ENCODE measurements around the gene AK5.

The AK5 gene

DNA sequence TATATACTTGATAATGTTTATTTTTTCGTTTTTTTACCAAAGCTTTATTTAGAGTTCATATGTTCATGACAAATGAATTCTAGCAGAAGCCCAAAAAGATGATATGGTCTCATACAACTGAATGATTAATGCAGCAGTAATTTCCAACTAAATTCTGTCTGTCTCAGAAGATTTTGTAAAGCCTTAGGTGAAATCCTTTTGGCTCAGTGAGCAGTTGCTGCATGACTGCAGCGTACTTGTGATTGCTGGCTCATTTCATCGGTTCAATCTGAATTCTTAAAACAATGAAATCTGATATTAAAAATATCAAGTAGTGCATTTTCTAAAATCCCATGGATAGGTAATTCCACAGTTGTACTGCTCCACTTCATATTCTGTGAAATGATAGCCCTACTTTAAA, 73.2 kb downstream of the AK5 start:
- DNase-seq, result no peak

DNA sequence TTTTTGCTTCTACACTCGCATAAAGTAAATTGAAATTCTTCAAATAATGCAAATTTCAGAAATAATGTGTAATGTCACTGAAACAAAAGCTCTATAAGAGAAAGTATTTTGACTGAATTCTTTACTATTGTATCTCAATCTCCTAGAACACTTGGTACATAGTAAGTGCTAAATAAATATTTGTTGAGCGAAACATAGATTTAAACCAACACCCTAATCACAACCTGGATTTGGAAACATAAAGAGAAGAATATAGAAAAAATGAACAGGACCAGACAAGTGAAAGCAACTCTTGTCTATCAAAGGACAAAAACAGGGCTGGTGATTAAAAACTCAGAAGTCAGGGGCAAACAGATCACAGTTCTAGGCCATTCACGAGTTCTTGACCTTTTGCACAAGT, 74.3 kb downstream of the AK5 start:
- DNase-seq, result no peak

DNA sequence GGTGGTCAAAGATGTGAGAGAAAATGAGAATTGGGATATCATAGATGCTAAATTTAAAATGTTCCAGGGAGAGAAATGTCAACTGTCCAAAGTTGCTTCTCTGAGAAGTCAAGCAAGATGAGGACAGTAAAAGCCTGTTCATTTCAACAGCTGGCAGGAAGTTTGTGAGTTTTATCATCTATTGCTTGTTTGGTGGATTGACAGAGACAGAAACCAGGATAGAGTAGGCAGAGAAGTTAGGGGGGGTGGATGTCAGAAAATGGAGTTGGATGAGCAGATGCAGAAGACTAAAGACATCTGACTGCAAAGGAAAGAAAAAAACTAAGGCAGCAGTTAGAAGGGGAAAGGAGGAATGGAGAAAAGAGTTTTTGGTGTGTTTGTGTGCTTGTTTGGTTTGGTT, 78.4 kb downstream of the AK5 start:
- DNase-seq, result no peak

DNA sequence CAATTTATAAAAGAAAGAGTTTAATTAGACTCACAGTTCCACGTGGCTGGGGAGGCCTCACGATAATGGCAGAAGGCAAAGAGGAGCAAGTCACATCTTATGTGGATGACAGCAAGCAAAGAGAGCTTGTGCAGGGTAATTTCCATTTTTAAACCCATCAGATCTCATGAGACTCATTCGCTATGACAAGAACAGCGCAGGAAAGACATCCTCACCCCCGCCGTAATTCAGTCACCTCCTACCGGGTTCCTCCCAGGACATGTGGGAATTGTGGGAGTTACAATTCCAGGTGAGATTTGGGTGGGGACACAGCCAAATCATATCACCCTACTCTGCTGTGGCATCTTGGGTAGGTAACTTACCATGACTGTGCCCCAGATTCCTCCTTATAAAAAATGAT, 79.8 kb downstream of the AK5 start:
- no peak for DNase-seq

DNA sequence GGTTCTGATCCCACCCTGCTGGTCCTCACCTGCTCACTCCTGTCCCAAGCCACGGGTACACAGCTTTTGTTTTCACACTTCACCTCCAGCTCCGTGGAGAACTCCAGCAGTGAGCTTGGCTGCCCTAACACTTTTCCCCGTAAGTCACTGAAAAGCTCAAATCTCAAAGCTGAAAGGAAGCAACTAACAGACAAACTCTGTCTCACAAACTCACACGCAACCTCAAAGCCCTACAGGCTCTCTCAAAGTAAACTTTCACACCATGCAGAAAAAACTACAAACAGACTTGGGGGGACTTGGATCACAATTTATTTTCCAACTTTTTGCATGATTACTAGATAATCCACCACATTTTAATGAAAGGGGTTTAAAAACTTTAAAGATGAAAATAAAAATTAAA, 88.3 kb downstream of the AK5 start:
- DNase-seq, result no peak

DNA sequence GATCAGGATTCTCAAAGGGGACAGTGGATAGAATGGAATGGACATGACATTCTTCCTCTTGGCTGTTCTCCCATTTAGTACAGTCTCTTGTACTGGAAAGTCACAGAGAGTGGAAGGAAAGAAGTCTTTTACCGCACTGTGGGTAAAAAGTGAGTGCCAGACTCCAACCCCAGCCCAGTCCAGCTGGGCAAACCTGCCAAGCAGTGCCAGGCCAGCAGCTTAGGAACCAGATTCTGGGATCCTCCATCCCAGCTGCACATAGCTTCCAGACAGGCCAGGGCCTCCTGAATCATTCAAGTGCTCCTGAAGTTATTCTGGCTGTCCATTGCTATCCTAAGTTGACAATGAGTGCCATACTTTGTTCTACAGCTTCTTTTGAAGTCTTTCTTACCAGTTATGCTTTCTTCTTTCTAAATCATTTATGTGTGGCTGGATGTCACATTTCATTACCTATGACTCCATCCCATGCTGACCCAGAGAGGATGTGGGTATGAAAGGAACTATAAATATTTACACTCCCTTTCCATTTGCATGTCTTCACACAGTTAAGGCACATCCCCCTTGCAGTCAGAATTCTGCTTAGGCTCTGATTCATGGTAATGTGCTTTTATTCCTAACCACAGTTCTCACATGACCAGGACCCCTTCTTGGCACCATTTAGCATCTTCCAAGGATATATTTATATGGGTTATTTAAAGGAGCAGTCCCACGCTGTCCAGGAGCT, 88.9 kb downstream of the AK5 start:
- no peak for DNase-seq

DNA sequence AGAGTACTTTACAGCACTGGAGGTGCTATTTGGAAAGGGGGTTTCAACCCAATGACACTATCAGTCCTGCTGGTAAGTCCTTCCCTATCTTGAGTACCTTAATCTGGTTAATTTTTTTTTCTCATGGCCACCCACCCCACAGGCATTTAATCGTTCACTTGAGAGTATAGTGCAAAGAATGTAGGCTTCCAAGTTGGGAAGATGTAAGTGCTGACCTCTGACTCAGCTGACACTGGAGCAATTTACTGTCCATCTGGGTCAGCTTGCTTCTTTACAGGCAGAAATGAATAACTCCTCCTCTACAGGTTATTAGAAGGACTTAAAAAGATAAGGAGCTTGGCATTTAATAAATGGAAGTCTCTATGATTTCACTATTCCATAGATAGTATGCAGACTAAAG, 89.6 kb downstream of the AK5 start:
- no peak for DNase-seq

DNA sequence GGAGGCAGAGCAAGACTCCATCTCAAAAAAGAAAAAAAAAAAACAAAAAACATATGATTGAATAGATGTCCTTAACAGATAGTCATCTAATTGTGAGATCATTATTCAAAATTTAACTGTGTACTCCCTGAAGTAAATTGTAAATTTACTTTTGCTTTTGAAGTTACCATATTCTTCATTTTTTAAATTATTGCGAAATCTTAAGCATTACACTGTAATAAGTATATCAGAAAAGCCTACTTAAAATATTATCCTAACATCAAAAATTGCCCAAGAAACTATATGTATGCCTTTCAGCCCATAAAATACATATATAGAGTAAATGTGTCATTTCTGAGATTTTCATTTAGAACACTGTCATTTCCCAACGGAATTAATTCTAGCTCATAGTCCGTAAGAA, 91.9 kb downstream of the AK5 start:
- no peak for DNase-seq

DNA sequence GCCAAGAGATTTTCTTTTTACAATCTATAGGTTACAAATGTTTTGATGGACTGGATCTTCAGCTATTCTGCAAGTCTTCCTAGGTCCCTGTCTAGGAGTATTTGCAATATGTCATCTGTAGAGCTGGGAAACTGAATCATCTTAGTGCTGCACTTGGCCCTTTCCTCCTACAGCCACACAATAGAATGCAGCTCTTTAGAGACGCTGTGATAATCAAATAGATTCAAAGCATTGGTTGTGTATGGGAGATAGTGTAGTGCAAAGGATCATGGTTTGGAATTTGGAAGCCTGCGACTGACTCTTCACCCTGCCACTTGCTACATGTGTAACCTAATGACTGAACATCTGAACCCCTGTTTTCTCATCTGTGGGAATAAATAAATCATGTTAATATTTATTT, 93.7 kb downstream of the AK5 start:
- DNase-seq, result no peak

DNA sequence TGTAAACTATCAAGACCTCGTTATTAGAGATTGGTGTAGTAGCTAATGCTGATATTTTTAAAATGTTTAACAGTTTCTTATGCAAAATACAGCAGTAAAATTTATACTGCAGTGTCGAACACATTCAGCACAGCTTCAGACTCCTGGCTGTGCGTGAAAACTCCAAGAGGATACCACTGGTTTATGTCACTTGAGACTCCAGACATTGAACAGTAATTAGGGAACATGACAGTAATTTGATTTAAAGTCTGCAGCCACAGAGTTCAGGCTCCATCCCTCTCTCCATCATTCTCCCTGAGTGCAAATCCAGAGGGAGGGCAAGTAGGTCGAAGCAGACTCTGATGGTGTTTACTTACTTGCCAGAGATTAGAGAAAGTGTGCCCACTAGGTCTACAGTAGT, 94.2 kb downstream of the AK5 start:
- DNase-seq, result no peak

DNA sequence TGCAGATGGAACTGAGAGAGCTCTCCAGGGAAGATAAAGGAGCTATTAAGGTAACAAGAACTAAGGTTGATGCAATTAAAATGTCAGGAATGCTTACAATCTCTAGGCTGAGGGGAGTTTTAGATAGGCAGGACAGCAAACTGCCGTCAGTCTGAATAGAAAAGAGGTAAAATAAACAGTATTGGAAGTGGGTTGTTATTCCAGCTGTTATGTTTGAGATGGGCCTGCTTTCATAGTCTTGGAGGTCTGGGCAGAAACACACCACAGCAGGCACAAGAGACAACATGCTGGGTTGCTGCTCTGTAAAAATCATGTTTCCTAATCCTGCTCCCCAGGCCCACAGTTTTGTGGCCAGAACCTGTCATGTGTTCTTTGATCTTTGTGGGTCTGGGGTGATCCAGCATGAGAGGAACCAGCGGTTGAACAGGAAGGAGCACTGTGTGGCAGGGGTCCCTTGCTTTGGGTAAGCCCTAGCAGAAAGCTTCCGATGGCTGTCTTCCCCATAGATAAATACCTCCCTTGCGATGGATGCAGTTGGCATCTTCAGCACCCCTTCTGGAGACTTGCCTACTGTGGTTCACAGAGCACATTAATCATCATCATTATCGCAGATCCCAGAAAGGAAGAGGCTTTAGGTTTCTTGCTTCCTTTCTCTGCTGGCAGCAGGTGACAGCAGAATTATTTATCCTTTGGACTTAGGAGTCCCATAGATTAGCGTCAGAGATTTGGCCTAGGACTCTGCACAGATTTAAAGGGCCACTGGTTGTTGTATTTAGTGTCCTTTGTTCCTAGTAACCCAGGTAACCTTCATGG, 97.1 kb downstream of the AK5 start:
- no peak for DNase-seq

DNA sequence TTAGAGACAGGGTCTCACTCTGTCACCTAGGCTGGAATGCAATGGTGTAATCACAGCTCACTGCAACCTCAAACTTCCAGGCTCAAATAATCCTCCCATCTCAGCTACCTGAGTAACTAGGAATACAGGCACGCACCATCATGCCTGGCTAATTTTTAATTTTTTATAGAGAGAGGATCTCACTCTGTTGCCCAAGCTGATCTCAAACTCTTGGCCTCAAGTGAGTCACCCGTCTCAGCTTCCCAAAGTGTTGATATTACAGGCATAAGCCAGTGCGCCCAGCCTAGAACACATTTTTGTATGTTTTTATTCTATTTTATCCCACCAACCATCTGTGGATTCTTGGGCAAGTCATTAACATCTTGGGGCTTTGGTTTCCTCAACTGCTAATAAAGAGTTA, 100.5 kb downstream of the AK5 start:
- no peak for DNase-seq

DNA sequence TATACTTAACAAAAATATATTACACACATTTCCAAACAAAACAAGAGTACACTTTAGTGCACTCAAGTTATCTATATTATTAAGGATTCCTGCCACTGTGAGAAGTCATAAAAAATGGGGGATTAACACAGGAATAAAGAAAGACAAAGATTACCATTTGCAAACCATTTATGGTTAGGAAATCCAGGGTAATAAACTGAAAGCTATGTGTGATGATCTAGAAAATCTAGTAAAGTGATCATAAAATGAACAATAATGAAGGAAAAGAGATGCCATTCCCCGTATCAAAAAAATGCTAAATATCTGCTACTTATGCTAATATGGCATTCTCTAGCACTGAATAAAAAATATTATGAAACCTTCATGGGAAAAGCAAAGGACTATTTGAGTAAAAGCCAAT, 101.4 kb downstream of the AK5 start:
- no peak for DNase-seq

DNA sequence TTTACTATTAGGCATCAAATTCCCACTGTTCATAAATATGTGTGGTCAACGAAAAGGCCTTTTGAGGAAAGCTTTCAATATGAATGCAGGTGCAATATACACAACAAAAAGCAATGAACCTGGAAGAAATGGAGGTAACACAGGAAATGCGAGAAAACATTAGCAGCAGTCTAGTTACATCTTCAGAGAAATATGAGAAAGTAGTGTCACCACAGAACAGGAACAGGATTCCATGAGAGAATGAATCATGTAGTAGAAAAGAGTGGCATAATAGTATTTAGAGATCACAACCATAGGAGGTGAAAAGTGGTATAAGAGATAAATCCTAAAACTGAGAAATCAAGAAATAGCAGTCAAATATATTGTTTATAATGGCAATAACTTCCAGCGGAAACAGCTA, 103.7 kb downstream of the AK5 start:
- DNase-seq, result no peak

DNA sequence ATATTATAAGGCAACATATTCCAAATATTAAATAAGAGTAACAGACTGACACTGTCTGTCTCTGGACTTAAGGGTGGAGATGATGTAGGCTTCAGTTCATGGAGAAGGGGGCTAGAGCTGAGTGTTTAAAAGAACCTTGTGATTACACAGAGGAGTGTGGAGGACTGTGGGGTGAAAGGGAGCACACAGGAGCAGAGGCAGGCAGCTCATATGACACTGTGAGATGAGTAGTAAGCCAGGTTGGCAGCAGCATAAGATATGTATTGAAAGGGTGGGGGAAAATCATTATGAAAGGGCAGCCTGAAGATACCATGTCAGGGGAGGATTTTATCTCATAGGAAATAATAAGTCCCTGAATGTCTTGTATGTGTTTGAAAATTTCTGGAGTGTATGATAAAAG, 104.5 kb downstream of the AK5 start:
- DNase-seq, result no peak

DNA sequence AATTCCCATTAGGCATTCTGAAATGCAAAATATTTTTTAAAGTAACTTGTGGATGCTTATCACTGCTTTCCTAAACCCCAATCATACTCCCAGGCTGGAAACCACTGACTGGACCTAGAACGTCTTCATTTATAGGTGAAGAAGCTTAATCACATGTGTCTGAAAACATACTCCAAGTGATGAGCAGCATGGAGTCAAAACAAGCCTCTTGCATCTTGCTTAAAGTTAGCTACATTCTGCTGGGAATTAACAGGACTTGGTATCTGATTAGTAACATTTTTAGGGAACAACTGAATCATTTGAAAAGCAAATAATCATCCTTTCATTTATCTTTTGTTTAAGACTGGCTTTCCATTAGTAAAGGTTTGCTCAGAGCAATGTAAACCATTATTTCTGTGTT, 105.7 kb downstream of the AK5 start:
- no peak for DNase-seq

DNA sequence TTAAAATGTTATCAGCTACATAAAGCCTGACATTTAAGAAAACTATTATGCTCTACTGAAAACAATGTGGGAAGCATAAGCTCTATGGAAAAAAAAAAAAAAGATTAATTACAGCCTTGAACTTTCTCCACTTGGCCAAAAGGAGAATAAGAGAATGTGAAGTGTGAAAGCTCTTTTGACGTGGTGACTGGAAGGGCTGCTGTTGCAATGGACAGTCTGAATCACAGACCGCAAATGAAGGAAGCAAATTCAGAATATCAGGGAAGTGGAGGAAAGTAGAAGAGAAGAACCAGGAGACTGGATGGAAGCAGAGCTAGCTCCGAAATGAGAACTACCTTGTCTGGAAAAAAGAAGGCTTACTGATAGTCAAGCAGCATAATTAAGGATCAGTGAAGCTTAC, 106.8 kb downstream of the AK5 start:
- no peak for DNase-seq

DNA sequence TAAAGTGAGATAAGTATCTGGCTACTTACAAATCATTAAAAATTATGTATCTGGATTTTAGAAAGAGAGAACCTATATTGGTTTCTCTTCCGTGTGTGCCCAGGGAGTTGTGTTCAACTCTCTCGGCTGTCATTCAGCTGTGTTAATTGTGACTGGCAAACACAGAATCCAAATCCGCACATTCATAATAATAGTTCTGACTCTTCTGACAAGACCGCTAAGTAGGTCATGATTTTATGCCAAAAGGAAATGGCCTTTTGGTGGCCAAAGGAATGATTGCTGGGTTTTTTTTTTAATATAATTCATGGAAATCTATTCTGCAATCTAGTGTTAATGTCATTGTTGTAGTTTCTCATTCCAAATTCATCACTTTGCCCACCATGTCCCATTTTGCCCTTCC, 110.7 kb downstream of the AK5 start:
- no peak for DNase-seq

DNA sequence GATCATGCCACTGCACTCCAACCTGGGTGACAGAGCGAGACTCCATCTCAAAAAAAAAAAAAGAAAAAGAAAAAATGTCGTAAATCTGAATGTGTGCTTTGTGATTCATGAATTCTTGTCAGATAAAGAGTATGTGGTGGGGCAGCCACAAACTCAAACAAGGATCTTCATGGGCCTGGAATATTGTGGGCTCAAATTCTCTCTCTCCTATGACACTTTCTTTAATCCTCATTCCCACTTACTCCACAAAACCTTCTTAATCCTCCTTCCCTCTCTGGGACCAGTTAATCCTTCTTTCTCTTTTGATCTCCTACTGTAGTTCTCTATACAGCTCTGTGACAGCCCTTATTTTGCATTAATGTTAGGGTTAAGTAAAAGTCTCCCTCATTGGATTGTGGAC, 112.3 kb downstream of the AK5 start:
- DNase-seq, result no peak

DNA sequence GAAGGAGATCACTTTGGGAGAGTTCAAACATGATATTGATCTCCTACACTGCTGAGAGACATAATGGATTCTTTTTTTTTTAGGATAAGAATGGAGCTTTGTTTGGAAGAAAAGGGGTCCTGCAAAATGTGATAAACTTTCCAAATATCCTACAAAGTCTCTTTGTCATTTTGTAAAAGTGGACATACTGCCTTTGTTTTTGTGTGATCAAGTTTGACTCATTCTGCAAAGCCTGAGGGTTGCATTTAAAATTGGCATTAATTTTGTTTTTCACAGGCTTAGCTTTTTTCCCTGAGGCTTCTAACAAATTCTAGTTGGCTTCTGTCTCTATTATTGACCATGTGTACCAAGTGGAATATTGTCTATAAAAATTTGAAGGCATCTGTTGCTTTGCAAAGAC, 113.2 kb downstream of the AK5 start:
- no peak for DNase-seq

DNA sequence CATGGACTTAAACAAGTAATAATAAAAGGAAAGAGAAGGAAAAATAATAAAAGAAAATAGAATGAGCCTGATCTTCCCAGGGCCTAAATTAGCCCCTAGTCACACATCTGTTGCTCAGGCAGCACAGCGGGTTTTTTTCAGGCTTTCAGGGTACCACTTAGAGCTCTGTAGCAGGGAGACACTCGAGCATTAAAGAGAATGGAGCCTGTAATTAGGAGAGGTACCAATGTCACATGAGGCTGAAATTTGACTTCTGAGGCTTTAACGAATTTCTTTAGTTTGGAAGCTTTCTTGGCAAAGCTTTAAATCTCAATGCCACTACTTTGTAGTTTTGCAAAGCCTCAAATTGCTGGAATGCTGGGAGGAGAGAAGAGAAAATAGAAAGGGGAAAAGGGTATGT, 116.3 kb downstream of the AK5 start:
- DNase-seq, result no peak

DNA sequence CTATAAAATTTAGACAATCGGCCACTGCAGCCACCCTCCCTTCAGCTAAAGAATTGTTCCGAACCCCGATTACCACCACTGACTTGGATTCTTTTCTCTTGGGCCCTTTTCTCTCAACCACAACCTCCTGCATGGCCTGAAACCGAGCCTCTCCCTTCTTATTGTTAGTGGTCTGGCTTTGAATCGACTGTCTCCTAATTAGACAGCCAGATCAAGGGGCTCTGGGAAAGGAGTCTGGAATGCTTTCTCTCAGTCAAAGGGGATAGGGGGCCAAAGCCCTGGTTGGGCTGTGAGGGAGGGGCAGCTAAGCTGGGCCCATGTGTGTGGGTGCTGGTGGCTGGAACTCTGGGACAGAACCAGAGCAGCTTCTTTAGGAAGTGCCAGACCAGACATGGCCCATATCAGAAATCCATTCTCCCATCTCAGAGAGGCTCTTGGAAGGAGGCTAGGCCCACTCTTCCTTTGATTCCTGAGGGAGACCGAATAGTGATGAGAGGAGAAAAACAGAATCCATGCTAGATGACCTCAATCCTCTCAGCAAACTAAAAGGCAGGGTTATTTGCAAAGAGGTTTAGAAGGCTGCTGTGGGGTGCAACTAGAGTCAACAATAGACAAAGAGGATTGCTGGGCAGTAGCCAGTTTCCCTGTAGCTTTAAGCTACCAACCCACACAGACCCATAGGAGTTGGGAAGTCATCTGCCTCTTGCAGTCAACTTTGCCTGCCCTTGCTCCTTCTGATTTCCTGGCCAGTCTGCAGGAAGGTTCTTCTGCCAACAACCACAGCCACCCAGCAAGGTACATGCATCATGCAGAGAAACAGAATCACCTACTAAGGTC, 117.6 kb downstream of the AK5 start:
- no peak for DNase-seq

DNA sequence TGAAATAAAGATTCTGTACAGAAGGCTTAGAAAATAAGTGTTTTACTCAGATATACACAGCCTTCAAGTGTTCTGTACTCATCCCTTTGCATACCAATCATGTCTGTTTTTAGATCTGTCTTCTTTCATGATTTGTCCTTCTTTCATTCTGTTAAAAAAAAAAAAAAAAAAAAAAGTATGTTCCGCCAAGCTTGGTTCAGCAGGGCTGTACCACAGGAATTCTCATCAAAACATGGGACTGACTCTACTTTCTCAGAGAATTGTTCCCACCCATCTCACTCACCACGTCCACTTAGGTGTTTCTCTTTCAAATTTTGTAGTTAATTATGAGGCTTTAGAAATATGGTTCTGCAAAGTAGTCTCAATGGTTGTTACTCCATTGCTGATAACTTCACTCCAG, 119.0 kb downstream of the AK5 start:
- DNase-seq, result no peak

DNA sequence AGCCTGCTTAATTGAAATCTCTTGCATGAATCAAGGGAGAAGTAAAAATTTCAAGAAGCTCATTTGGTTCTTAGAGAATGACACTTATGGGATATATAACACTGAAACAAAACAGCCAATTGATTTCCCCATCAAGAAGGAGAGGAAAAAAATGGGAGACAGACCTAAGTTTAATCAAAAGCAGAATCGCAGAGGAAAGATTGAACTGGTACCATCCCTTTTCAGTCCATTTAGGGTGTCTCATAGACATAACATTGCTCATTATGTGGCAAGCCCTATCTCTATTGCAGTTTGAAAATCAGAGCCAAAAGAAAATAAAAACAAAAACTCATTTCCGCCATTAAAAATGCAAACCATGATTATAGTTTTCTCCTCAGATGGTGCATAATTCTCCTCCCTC, 119.6 kb downstream of the AK5 start:
- DNase-seq, result no peak

Measured in NCI-H510A treated with DMSO at 0.1 percent for 48 hours (cell line).